Measurements from ENCODE around the gene LCN1. TPM values are rescaled to one million over a fixed set of nuclear protein-coding genes. Genes with fewer than 3 reads are reported as not detected.

LCN1 gene
- total RNA-seq, 1 experiment from 2014 or later: not detected

DNA sequence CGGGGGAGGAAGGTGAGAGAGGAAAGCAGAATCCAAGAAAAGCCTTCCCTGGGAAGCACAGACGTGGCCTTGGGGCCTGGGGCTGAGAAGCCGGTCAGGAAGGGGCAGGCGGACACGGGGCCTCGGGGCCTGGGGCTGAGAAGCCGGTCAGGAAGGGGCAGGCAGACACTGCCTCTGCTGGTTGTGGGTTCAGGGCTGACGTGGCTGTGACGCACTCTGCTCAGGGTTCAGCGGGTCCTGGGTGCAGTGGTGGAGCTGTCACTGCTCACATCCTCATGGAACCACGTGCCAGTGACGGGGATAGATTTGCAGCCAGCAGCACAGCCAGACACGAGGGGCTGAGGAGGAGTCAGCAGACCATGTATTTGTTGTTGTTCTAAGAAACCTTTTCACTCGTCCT lies 53.1 kb downstream of the LCN1 start:
- H3K27ac ChIP-seq (ENCODE audit: insufficient read length, low read depth, low read length): no peak overlapping the region
- no peak overlapping the region for H3K27ac Mint-ChIP-seq

More for the DNA sequence above, 53.1 kb downstream of the LCN1 start:
- Histone ChIP-seq H3K4me1 (ENCODE audit: insufficient read depth, low read length) (no peaks in the 10 kb centered on the region; the same call in 1 of the 2 replicates), H2BK5ac (ENCODE audit: insufficient read length, low read length) (no peak overlapping the region), H3K4me2 (ENCODE audit: insufficient read depth, insufficient read length, low read length) (no peak overlapping the region), H3K23me2 (ENCODE audit: insufficient read length, low read depth, low read length, poor library complexity, severe bottlenecking) (no peaks in the 10 kb centered on the region), H3K23ac (ENCODE audit: insufficient read length, low read depth, low read length) (no peak overlapping the region), H2BK12ac (ENCODE audit: insufficient read length, low read depth, low read length) (no peak overlapping the region), H2BK20ac (ENCODE audit: low read depth, low read length, poor library complexity, severe bottlenecking) (no peak overlapping the region), H3K9ac (ENCODE audit: extremely low read depth, insufficient read length, low read length) (no peak overlapping the region), H3T11ph (ENCODE audit: low read length) (no peak overlapping the region), H3K27me3 (ENCODE audit: insufficient read depth, low read length) (no peaks in the 10 kb centered on the region), H2AK5ac (ENCODE audit: insufficient read length, low read length) (no peak overlapping the region), H4K91ac (ENCODE audit: insufficient read length, low read depth, low read length) (no peak overlapping the region), H4K8ac (replicated peaks; ENCODE audit: insufficient read length, low read depth, low read length) (no peak overlapping the region), H2BK15ac (ENCODE audit: low read depth, low read length) (no peak overlapping the region), H3K79me1 (ENCODE audit: insufficient read depth, low read depth, low read length, poor library complexity, severe bottlenecking) (no peaks in the 10 kb centered on the region), H3K14ac (ENCODE audit: insufficient read depth, low read length) (no peak overlapping the region), H2BK120ac (ENCODE audit: low read depth, low read length, poor library complexity, severe bottlenecking) (no peak overlapping the region), H2AFZ (ENCODE audit: low read length) (no peak overlapping the region), H3K4ac (ENCODE audit: low read depth, low read length) (no peak overlapping the region), H4K5ac (ENCODE audit: insufficient read length, low read depth, low read length) (no peak overlapping the region), H3K79me2 (ENCODE audit: insufficient read depth, low read length) (no peaks in the 10 kb centered on the region), H3K18ac (ENCODE audit: insufficient read length, low read depth, low read length) (no peak overlapping the region), H3K9me3 (ENCODE audit: control insufficient read depth, low read depth, low read length) (no peaks in the 10 kb centered on the region), H3K56ac (ENCODE audit: insufficient read length, low read depth, low read length) (no peak overlapping the region), H4K20me1 (ENCODE audit: control insufficient read depth, insufficient read depth, insufficient read length) (no peaks in the 10 kb centered on the region)
- DNase-seq: no peak
- Mint-ChIP-seq H3K27me3 (ENCODE audit: low read depth) (no peaks in the 10 kb centered on the region; the same call in 1 of the 2 replicates), H3K4me1 (peaks cover 5 to 7% of the 10 kb centered on the region in 2 experiments), H3K4me3 (no peak overlapping the region), H3K36me3 (ENCODE audit: insufficient read depth in 1 of 3, low read depth in 3 of 3) (peaks cover 2 to 3% (median 2%) of the 10 kb centered on the region in 3 experiments; a peak in 5 of 7 replicates), H3K9me3 (peaks cover 3 to 6% of the 10 kb centered on the region in 2 experiments)
- no CpG with 5 or more reads among the region's 14 CpGs for WGBS (ENCODE audit: extremely low coverage, insufficient read length, low lambda C conversion rate)
- TF ChIP-seq, protein P1, sequence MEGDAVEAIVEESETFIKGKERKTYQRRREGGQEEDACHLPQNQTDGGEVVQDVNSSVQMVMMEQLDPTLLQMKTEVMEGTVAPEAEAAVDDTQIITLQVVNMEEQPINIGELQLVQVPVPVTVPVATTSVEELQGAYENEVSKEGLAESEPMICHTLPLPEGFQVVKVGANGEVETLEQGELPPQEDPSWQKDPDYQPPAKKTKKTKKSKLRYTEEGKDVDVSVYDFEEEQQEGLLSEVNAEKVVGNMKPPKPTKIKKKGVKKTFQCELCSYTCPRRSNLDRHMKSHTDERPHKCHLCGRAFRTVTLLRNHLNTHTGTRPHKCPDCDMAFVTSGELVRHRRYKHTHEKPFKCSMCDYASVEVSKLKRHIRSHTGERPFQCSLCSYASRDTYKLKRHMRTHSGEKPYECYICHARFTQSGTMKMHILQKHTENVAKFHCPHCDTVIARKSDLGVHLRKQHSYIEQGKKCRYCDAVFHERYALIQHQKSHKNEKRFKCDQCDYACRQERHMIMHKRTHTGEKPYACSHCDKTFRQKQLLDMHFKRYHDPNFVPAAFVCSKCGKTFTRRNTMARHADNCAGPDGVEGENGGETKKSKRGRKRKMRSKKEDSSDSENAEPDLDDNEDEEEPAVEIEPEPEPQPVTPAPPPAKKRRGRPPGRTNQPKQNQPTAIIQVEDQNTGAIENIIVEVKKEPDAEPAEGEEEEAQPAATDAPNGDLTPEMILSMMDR (conservative IDR thresholded peaks at IDR 0.05): no peak
